ENCODE measurements around the gene HNRNPUL2.

Gene HNRNPUL2

DNA sequence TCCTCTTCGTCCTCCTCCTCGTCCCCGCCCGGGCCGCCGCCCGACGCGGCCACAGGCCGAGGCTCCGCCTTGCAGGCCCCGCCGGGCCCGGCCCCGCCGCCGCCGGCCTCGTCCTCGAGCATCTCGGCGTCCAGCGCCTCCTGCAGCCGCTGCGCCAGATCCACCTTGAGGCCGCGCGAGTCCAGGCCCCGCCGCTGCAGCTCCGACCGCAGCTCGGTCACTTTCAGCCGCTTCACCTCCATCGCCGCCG, 417 bp downstream of the HNRNPUL2 start:
- DNase-seq (ENCODE audit: low read depth): no peak

DNA sequence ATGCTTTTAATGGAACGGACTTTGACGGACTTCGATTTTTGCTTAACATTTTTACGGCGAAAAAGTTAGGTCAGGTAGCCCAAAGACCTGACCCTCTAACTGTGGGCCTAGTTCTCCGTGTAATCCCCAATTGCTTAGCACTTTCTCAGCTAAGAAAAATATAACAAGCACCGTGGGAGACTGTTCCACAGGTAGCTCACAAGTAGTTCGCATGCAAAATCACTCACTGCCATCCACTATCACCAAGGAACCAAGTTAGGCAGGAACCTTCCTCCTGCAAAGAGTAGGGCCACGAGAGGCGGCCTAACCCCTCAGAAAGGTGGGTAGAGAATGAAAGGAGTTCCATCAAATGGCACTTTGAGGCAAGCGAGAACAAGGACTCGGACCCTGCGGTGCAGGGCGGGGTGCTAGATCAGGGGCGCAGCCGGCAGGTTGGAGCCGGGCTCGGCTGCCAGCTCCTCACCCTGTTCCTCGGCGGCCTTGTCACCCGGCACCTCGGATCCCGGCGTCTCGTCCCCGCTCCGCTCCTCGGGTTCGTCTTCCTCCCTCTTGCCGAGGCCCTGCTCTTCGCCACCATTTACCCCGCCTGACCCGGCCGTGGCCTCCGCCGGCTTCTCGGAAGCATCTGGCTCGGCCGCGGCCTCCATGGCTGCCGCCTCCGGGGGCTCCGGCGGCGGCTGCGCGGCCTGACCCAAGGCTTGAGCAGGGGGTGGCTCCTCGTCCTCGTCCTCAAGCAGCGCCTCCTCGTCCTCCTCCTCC, 922 bp downstream of the HNRNPUL2 start:
- DNase-seq (ENCODE audit: low read depth): no peak

DNA sequence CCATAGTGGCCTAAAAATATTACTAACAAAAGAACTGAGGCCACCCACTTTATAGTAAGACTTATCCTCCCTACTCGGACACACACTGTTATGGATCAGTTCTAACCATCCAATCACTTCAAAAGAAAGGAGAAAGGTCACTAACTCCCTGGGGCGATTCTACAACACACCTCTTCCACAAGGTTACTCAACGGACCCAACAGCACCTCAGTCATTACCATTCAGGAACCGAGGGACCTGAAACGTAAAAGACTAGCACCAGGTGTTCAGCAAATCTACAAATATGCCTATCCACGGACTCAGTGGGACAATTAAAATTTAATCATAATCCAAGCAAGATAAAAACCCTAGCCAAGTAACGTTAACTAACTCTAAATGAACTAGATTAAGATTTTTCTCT, 1.6 kb downstream of the HNRNPUL2 start:
- peak; percentile 58 for DNase-seq (ENCODE audit: low read depth)

GRCh38 chr11:62724171-62724570, 3.1 kb downstream of the HNRNPUL2 start:
- DNase-seq (ENCODE audit: low read depth): no peak

DNA sequence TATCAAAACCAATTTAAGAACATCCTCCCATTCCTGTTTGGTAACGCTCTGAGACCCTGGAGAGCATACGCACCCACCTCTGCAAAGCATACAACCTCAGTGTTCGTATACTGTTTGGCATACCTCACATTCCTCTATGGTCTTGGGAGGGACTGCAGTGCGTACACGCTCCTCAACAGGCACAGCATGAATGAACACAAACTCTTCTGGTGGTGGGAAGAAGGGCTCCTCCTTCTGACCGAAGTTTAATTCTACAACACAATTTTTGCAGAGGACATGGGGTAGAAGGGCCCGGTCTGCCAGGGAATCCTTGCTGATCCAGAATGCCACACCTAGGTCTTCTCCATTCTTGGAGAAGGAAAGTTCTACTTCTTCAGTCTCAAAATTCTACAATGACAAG, 5.3 kb downstream of the HNRNPUL2 start:
- peak; percentile 30 for DNase-seq (ENCODE audit: low read depth)

- DNase-seq (ENCODE audit: low read depth): no peak
Measured at GRCh38 chr11:62719302-62719978, 7.8 kb downstream of the HNRNPUL2 start.

- DNase-seq (ENCODE audit: low read depth): no peak
Measured at GRCh38 chr11:62716816-62717215, 10.4 kb downstream of the HNRNPUL2 start.

- no peak for DNase-seq (ENCODE audit: low read depth)
Measured at GRCh38 chr11:62716206-62716605, 11.1 kb downstream of the HNRNPUL2 start.

- no peak for DNase-seq (ENCODE audit: low read depth)
Measured at GRCh38 chr11:62715150-62716130, 11.8 kb downstream of the HNRNPUL2 start.

DNA sequence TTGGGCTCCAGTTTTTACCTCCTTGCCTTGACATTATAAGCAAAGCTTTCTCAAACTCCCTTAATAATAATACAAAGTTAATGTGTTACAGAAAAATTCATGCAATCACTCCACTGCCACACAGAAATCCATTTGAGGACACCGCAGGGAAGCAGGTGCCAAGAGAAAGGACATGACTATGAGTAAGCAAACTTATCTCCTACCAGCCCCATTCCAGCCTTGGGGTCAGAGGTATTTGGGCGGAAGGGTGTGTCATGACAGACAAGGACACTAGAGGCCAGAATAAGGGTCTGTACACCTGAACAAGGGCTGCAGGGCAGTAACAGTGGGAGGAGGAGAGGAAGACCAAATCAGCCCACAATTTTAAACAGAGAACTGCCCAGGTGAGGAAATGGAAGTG, 13.9 kb downstream of the HNRNPUL2 start:
- no peak for DNase-seq (ENCODE audit: low read depth)

- DNase-seq (ENCODE audit: low read depth): no peak
Measured at GRCh38 chr11:62712861-62713260, 14.4 kb downstream of the HNRNPUL2 start.

GRCh38 chr11:62712276-62712812, 14.9 kb downstream of the HNRNPUL2 start:
- DNase-seq (ENCODE audit: low read depth): no peak

- peak; percentile 58 for DNase-seq (ENCODE audit: low read depth)
Measured at GRCh38 chr11:62710001-62710345, 17.3 kb downstream of the HNRNPUL2 start.

GRCh38 chr11:62709247-62710000, 17.8 kb downstream of the HNRNPUL2 start:
- DNase-seq (ENCODE audit: low read depth): peak; percentile 99

GRCh38 chr11:62708793-62709192, 18.5 kb downstream of the HNRNPUL2 start:
- DNase-seq (ENCODE audit: low read depth): no peak

DNA sequence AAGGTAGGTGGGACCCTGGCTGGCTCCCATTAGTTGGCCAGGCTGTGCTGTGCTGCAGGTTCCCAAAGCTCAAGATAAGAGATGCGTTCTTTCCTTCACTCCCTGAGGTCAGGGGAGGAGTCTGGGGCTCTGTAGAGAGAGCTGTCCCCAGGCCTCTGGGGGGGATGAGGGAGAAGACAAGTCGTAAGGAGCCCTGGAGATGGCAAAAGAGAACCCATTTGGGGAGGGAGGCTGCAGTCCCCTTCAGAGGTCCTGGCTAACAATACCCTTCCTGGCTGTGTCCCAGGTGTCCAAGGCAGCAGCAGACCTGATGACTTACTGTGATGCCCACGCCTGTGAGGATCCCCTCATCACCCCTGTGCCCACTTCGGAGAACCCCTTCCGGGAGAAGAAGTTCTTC, 18.9 kb downstream of the HNRNPUL2 start:
- no peak for DNase-seq (ENCODE audit: low read depth)

GRCh38 chr11:62707277-62707861, 19.9 kb downstream of the HNRNPUL2 start, which contains the start of the genes BSCL2 and GNG3:
Gene BSCL2, minus strand, starts transcription at chr11:62707424. Its CDS starts 229 bp downstream, at chr11:62707195.
Gene GNG3, plus strand, starts transcription at chr11:62707676. Its CDS starts 620 bp downstream, at chr11:62708296.
- no peak for DNase-seq (ENCODE audit: low read depth)

GRCh38 chr11:62706850-62707247, 20.4 kb downstream of the HNRNPUL2 start:
- no peak for DNase-seq (ENCODE audit: low read depth)

DNA sequence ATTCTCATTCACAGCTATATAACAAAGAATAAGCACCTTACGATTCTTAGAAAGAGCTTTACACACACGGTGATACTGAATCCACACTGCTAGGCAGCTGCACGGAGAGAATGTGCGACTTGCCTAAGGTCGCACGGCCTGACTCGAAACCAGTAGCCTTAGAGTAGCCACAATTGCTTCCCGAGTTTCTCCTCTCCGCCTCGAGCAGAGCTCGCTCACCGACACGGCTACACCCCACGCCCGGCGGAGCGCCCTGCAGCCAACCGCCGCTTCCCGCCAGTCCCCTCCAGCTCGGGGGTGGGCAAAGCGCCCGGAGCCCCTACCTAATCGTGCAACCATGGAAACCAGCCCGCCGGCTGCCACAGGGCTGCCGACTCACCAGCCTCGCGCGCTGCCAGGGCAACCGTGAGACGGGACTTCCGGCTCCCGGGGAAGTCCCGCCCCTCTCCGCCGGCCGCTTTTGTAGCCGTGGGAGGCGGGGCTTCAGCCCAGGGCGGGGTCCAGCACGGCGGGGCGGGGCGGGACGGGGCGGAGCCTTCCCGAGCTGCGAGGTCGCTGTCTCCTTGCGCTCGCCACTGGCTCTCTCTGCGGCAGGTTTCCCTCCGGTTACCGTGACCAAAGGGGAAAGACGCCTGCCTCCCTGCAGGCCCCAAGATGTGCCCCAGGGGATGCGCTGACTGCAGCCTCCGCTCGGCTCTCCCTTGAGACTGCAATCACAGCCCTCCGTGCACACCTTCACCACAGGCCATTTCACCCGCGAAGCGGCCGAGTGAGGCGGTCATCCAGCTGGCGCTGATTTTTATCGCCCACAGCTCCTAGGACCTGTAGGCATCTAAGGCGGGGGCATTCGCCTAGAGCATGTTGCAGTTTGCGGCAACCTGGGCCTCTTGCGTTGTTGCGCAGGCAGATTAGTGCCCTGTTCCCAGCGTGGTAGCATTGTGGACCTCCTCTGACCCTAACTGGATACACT, 21.1 kb downstream of the HNRNPUL2 start:
- DNase-seq (ENCODE audit: low read depth): peak; percentile 96

- DNase-seq (ENCODE audit: low read depth): no peak
Measured at GRCh38 chr11:62705413-62705812, 21.8 kb downstream of the HNRNPUL2 start.
